Ecto neural progenitor cell (in vitro differentiated cells): ENCODE results near the gene CCDC136.

ENCODE experiments used
- DNase-seq: peaks from one replicate; pipeline ENCODE4 v3.0.0-alpha.2; 2018; ENCODE audit warnings: low spot score

The CCDC136 gene

GRCh38 chr7:128831994-128832879 is 40.5 kb downstream of the CCDC136 start:
- peak; percentile 82 for DNase-seq

GRCh38 chr7:128832880-128833147 is 41.0 kb downstream of the CCDC136 start:
- DNase-seq = no peak

GRCh38 chr7:128833148-128833945 is 41.6 kb downstream of the CCDC136 start:
- peak; percentile 72 for DNase-seq

- DNase-seq = no peak
Observed at GRCh38 chr7:128833946-128834325, 42.2 kb downstream of the CCDC136 start.

GRCh38 chr7:128835231-128835751 is 43.5 kb downstream of the CCDC136 start:
- no peak for DNase-seq

GRCh38 chr7:128835790-128836641 is 44.2 kb downstream of the CCDC136 start:
- DNase-seq = no peak

- no peak for DNase-seq
Observed at GRCh38 chr7:128836729-128837348, 45.1 kb downstream of the CCDC136 start.

GRCh38 chr7:128837521-128837921 is 45.8 kb downstream of the CCDC136 start:
- DNase-seq = no peak

GRCh38 chr7:128838109-128838779 is 46.5 kb downstream of the CCDC136 start:
- no peak for DNase-seq

GRCh38 chr7:128838981-128839731 is 47.4 kb downstream of the CCDC136 start:
- no peak for DNase-seq

GRCh38 chr7:128839751-128840177 is 48.0 kb downstream of the CCDC136 start:
- no peak for DNase-seq

GRCh38 chr7:128840326-128841170 is 48.8 kb downstream of the CCDC136 start:
- DNase-seq = no peak

GRCh38 chr7:128841171-128841690 is 49.5 kb downstream of the CCDC136 start:
- no peak for DNase-seq

GRCh38 chr7:128841921-128842673 is 50.3 kb downstream of the CCDC136 start:
- peak; percentile 80 for DNase-seq

- DNase-seq = no peak
Observed at GRCh38 chr7:128842674-128843641, 51.2 kb downstream of the CCDC136 start.

- DNase-seq = no peak
Observed at GRCh38 chr7:128843938-128844621, 52.3 kb downstream of the CCDC136 start.
